HCT116 (cell line): Measurements from ENCODE around the gene IRAK1BP1. TPM values are rescaled to one million over a fixed set of nuclear protein-coding genes. Genes with fewer than 3 reads are reported as not detected.

Source experiments
- ATAC-seq: fragments of 200-7000 bp; cut with Tn5 transposase; 2 replicates; pipeline ENCODE4 v1.9.1; 2020; ENCODE audit warnings: mild to moderate bottlenecking, moderate library complexity
- BruUV-seq: library from RNA; stranded (reverse); fragments of 400-500 nt; replicated peaks from 2 replicates; lab custom pipeline; 2021; lab: Mats Ljungman, UMichigan
- CTCF ChIA-PET: fragments of 300-600 bp; sonication (Branson Sonifier 250); formaldehyde crosslinking; loops from one replicate; lab custom pipeline; 2021; ENCODE audit warnings: antibody characterized with exemption; lab: Charles Lee
- POLR2A ChIA-PET: fragments of 300-600, 350-600 bp; sonication (Branson Sonifier 250); formaldehyde crosslinking; loops from one replicate; lab custom pipeline; 2021; ENCODE audit warnings: antibody characterized with exemption; lab: Charles Lee
- RAD21 ChIA-PET, 2 experiments: fragments of 300-600 bp; sonication (Branson Sonifier 250); formaldehyde crosslinking; loops; one replicate each; lab custom pipeline; 2023; ENCODE audit warnings: low total read pairs in 2 of 2; ENCODE audit not compliant: uncharacterized antibody in 2 of 2, unreplicated experiment in 2 of 2, low non-redundant PET in 1 of 2; lab: Charles Lee
- DNase-seq: peaks from one replicate; pipeline ENCODE4 v3.0.0-alpha.2; 2010; ENCODE audit warnings: low read depth, low spot score
- H2AFZ ChIP-seq: fragments of 200-600 bp; shearing (Covaris generic), sonication (generic); 2 replicates; pipeline ENCODE4 v1.6.1; 2017; ENCODE audit warnings: low read depth, mixed run types, mixed read lengths, antibody characterized with exemption, low read length; ENCODE audit not compliant: poor library complexity, severe bottlenecking
- H3K27ac ChIP-seq: 2 replicates; pipeline ENCODE4 v1.5.1; 2012; ENCODE audit warnings: low read depth, low read length
- H3K27me3 ChIP-seq: fragments of 200-600 bp; sonication (generic); 2 replicates; pipeline ENCODE4 v1.6.1; 2016; ENCODE audit warnings: mixed run types, low read length, mixed read lengths; ENCODE audit not compliant: insufficient read depth
- H3K36me3 ChIP-seq, 2 experiments: fragments of 200-500 bp in 1 of 2; fragments of 200-600 bp in 1 of 2; sonication (Bioruptor generic) in 1 of 2; sonication (generic) in 1 of 2; 2 replicates each; pipeline versions ENCODE4 v1.5.1 to v1.6.1; 2014 to 2016; ENCODE audit warnings: low read length in 2 of 2, inconsistent platforms in 1 of 2, mixed read lengths in 1 of 2, mixed run types in 1 of 2; ENCODE audit not compliant: insufficient read depth in 2 of 2, control insufficient read depth in 1 of 2
- H3K4me1 ChIP-seq, 2 experiments: fragments of 200-600 bp in 1 of 2; sonication (generic) in 1 of 2; 2 replicates each; pipeline versions ENCODE4 v1.5.1 to v1.6.1; 2012 to 2017; ENCODE audit warnings: low read length in 2 of 2, inconsistent platforms in 1 of 2, mild to moderate bottlenecking in 1 of 2, mixed read lengths in 1 of 2, mixed run types in 1 of 2, moderate library complexity in 1 of 2; ENCODE audit not compliant: insufficient read depth in 2 of 2, control insufficient read depth in 1 of 2
- H3K4me2 ChIP-seq: fragments of 200-600 bp; sonication (generic); 2 replicates; pipeline ENCODE4 v1.6.1; 2017; ENCODE audit warnings: mixed run types, low read length, mixed read lengths
- H3K4me3 ChIP-seq, 2 experiments: fragments of 200-600 bp in 1 of 2; sonication (generic) in 1 of 2; replicated peaks in 1 of 2; 2 replicates each; pipeline ENCODE4 v1.5.1; 2011 to 2016; ENCODE audit warnings: low read length in 2 of 2, control low read depth in 1 of 2, low read depth in 1 of 2, mild to moderate bottlenecking in 1 of 2, mixed read lengths in 1 of 2, mixed run types in 1 of 2
- H3K79me2 ChIP-seq: fragments of 200-600 bp; sonication (generic); 2 replicates; pipeline ENCODE4 v1.6.1; 2017; ENCODE audit warnings: mild to moderate bottlenecking, mixed run types, low read length, moderate library complexity, mixed read lengths; ENCODE audit not compliant: insufficient read depth
- H3K9ac ChIP-seq: fragments of 200-600 bp; sonication (generic); 2 replicates; pipeline ENCODE4 v1.6.1; 2016; ENCODE audit warnings: low read length, mixed read lengths
- H3K9me2 ChIP-seq: fragments of 200-600 bp; sonication (generic), shearing (Covaris generic); 2 replicates; pipeline ENCODE4 v1.6.1; 2017; ENCODE audit warnings: mixed run types, mild to moderate bottlenecking, moderate library complexity; ENCODE audit not compliant: insufficient read depth
- H3K9me3 ChIP-seq, 2 experiments: fragments of 200-500 bp in 1 of 2; fragments of 200-600 bp in 1 of 2; sonication (Bioruptor generic) in 1 of 2; sonication (generic) in 1 of 2; 2 replicates each; pipeline ENCODE4 v1.6.1; 2014 to 2017; ENCODE audit warnings: low read length in 2 of 2, mixed read lengths in 2 of 2, inconsistent platforms in 1 of 2, low read depth in 1 of 2, mild to moderate bottlenecking in 1 of 2, mixed run types in 1 of 2, moderate library complexity in 1 of 2; ENCODE audit not compliant: control insufficient read depth in 1 of 2, insufficient read depth in 1 of 2
- H4K20me1 ChIP-seq: fragments of 200-600 bp; sonication (generic), shearing (Covaris generic); 2 replicates; pipeline ENCODE4 v1.6.1; 2017; ENCODE audit warnings: mixed run types, mild to moderate bottlenecking, moderate library complexity; ENCODE audit not compliant: insufficient read depth
- ATF3 ChIP-seq: IDR thresholded peaks from 2 replicates; pipeline ENCODE4 v1.6.1; 2012
- CBX3 ChIP-seq: IDR thresholded peaks from 2 replicates; pipeline ENCODE4 v1.6.1; 2012; ENCODE audit warnings: low read depth
- EGR1 ChIP-seq: IDR thresholded peaks from 2 replicates; pipeline ENCODE4 v1.6.1; 2012; ENCODE audit warnings: low read depth
- ELF1 ChIP-seq: IDR thresholded peaks from 2 replicates; pipeline ENCODE4 v1.6.1; 2012; ENCODE audit warnings: low read depth, borderline replicate concordance
- EZH2phosphoT487 ChIP-seq: fragments of 200-600 bp; IDR thresholded peaks from 2 replicates; pipeline ENCODE4 v1.6.1; 2018; ENCODE audit warnings: antibody characterized with exemption, borderline replicate concordance
- FOSL1 ChIP-seq: IDR thresholded peaks from 2 replicates; pipeline ENCODE4 v1.6.1; 2012; ENCODE audit warnings: low read depth
- JUND ChIP-seq: IDR thresholded peaks from 2 replicates; pipeline ENCODE4 v1.6.1; 2012
- MAX ChIP-seq: IDR thresholded peaks from 2 replicates; pipeline ENCODE4 v1.6.1; 2012
- POLR2A ChIP-seq: IDR thresholded peaks from 2 replicates; pipeline ENCODE4 v1.7.0; 2011; ENCODE audit warnings: borderline replicate concordance; ENCODE audit not compliant: insufficient read depth, insufficient read length; ENCODE audit errors: extremely low read depth
- RAD21 ChIP-seq: IDR thresholded peaks from 2 replicates; pipeline ENCODE4 v1.6.1; 2012; ENCODE audit warnings: low read depth, mild to moderate bottlenecking
- REST ChIP-seq: IDR thresholded peaks from 2 replicates; pipeline ENCODE4 v1.6.1; 2012; ENCODE audit warnings: low read depth
- SIN3A ChIP-seq: IDR thresholded peaks from 2 replicates; pipeline ENCODE4 v1.6.1; 2012; ENCODE audit warnings: low read depth
- SP1 ChIP-seq: IDR thresholded peaks from 2 replicates; pipeline ENCODE4 v1.6.1; 2012; ENCODE audit warnings: low read depth
- SRF ChIP-seq: IDR thresholded peaks from 2 replicates; pipeline ENCODE4 v1.6.1; 2012; ENCODE audit warnings: low read depth
- YY1 ChIP-seq: IDR thresholded peaks from 2 replicates; pipeline ENCODE4 v1.6.1; 2011; ENCODE audit warnings: low read length, low read depth, moderate library complexity, mild to moderate bottlenecking; ENCODE audit not compliant: insufficient replicate concordance; ENCODE audit errors: extremely low read depth
- ZBTB33 ChIP-seq: IDR thresholded peaks from 2 replicates; pipeline ENCODE4 v1.6.1; 2011; ENCODE audit warnings: mild to moderate bottlenecking, low read length, moderate library complexity; ENCODE audit not compliant: insufficient replicate concordance; ENCODE audit errors: extremely low read depth
- intact Hi-C: fragments of 100-400 bp; cut with micrococcal nuclease; formaldehyde crosslinking; loops from 2 replicates; pipeline ENCODE4 v1.10.0; 2022
- total RNA-seq: library from RNA; stranded (reverse); gene quantifications from one replicate; pipeline ENCODE4 v1.2.1, GENCODE V29; 2021; ENCODE audit not compliant: unreplicated experiment

Gene IRAK1BP1
- total RNA-seq, 1 experiment from 2014 or later, result 5.4 TPM

- peaks cover 22 to 28% of the 10 kb centered on the region in 2 experiments for H3K36me3 ChIP-seq
Observed at GRCh38 chr6:78947529-78947928, 80.2 kb downstream of the IRAK1BP1 start.

GRCh38 chr6:78947962-78948361 lies 80.6 kb downstream of the IRAK1BP1 start:
- intact Hi-C loops, result no loop called here
- no peaks in the 10 kb centered on the region for H3K4me1 ChIP-seq
- peaks cover 6% of the 10 kb centered on the region in 2 experiments; a peak in 1 of 4 replicates for H3K9me3 ChIP-seq
- H3K9ac ChIP-seq, result no peak overlapping the region
- H3K4me2 ChIP-seq, result no peak overlapping the region
- H3K9me2 ChIP-seq, result no peaks in the 10 kb centered on the region
- BruUV-seq, result no TSS peak
- no peaks in the 10 kb centered on the region for H3K79me2 ChIP-seq
- ChIA-PET CTCF (no interaction called here), RAD21 (no interaction called here), POLR2A (no interaction called here)
- no peaks in the 10 kb centered on the region for H4K20me1 ChIP-seq
- H3K27me3 ChIP-seq, result no peaks in the 10 kb centered on the region
- ATAC-seq (no peak), DNase-seq (no peak)
- H3K36me3 ChIP-seq, result peaks cover 23 to 26% of the 10 kb centered on the region in 2 experiments
- H2AFZ ChIP-seq, result no peak overlapping the region
- no peak overlapping the region for H3K27ac ChIP-seq
- H3K4me3 ChIP-seq, result no peak overlapping the region
- TF ChIP-seq EGR1 (no peak), SRF (no peak), REST (no peak), MAX (no peak), FOSL1 (no peak), SP1 (no peak), ELF1 (no peak), YY1 (no peak), CBX3 (no peak), SIN3A (no peak), JUND (no peak), ATF3 (no peak), ZBTB33 (no peak)

More at GRCh38 chr6:78947529-78947928, 80.2 kb downstream of the IRAK1BP1 start:
- Histone ChIP-seq H2AFZ (no peak overlapping the region), H3K4me3 (no peak overlapping the region), H3K79me2 (no peaks in the 10 kb centered on the region), H3K4me1 (no peaks in the 10 kb centered on the region), H3K27ac (no peak overlapping the region), H3K27me3 (no peaks in the 10 kb centered on the region), H4K20me1 (no peaks in the 10 kb centered on the region), H3K9me2 (no peaks in the 10 kb centered on the region), H3K9ac (no peak overlapping the region), H3K4me2 (no peak overlapping the region), H3K9me3 (peaks cover 6% of the 10 kb centered on the region in 2 experiments; a peak in 1 of 4 replicates)
- BruUV-seq, result no TSS peak
- RAD21 ChIA-PET, result no interaction called here
- CTCF ChIA-PET, result no interaction called here
- POLR2A ChIA-PET, result no interaction called here
- intact Hi-C loops, result no loop called here
- TF ChIP-seq EGR1 (no peak), POLR2A (no peak), ELF1 (no peak), CBX3 (no peak), RAD21 (no peak), EZH2phosphoT487 (no peak)
- ATAC-seq, result no peak
- DNase-seq, result no peak
